Pulmonary artery endothelial cell (primary cell): Measurements from ENCODE around the gene MAT1A. TPM values are rescaled to one million over a fixed set of nuclear protein-coding genes. Genes with fewer than 3 reads are reported as not detected.

ENCODE experiments used
- DNase-seq: peaks from one replicate; pipeline ENCODE4 v3.0.0-alpha.2; 2011; ENCODE audit warnings: low read depth, low spot score
- total RNA-seq: library from RNA; depleted of rRNA; stranded (reverse); fragments of >200 nt; gene quantifications from 2 replicates; pipeline ENCODE4 v1.2.3, GENCODE V29; 2014

Gene MAT1A
- total RNA-seq, 1 donor from 2014 or later: not detected

DNA sequence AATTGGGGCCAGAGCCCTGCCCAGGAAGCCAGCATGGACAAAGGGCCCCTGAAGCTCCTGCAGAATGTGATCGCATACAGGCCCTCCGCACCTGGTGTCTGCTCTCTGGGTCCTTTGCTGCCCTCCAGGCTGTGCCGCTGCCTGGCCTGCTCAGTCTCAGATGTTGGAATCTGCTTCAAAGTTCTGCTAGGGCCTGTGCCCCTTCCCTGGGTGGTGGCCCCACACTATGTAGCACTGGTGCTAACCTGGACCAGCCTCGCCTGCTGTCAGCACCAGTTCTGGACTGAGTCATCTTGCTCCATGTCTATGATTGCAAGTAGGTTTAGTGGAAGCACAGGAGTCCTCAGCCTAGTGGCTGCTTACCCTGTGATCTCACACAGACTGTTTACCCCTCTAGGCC is 6.3 kb downstream of the MAT1A start:
- no peak for DNase-seq

DNA sequence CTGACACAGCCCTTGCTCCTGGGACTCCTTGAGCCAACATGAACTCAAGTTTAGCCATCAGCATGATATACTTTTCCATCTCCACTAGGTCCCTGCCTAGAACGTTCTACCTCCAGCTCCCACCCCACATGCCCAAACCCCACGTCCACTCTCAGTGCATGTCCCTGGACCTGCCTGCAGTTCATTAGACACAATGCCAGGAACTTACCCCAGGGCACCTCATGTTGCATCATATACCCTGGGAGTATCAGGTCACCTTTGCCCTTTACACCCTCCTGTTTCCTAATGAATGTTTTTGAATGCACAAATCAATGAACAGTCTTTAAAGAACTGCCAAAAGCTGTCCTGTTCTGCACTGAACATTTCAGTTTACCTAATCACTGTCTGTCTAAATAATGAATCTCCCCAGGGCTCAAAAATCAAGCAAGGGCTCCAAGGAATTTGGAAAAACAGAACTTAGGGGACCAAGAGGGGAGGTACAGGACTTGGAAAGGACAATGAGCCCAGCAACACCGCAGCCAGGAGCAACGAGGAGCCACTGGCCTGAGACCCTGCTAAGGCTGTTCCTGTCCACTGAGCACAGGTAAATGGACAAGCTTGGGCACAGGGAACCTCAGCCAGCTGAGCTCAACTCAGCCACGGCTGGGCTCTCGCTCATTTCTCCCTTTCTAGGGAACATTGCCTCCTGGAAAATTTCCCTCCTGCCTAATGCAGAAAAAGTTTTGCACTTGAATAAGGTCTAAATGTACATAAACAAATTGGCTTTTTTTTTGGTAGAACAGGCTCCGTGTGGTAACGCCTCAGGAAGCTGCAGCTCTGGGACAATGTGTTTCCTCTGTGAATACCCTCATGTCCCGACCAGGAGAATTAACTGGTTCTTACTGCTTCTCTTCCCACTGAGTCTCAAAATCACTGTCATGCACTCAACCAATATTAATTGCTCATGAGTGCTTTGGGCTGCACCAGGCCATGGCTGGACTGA is 7.4 kb downstream of the MAT1A start:
- DNase-seq: no peak

DNA sequence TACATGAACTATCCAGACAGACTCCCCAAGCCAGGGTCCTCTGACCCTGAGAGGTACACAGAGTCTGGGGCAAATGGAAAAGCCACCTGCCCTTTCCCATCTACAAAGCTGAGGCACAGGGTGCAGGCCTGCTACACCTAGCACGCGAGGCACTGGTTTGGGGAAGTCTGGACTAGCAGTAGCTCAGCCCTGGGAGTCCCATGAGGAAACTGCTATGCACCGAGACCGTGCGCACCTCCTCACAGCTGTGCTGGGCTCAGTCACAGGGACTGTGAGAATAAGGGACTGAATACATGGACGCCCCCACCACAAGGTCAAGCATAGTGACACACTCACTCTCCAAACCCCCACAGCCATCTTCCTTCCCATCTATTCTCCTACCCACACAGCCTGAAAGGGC is 8.2 kb downstream of the MAT1A start:
- DNase-seq: no peak

DNA sequence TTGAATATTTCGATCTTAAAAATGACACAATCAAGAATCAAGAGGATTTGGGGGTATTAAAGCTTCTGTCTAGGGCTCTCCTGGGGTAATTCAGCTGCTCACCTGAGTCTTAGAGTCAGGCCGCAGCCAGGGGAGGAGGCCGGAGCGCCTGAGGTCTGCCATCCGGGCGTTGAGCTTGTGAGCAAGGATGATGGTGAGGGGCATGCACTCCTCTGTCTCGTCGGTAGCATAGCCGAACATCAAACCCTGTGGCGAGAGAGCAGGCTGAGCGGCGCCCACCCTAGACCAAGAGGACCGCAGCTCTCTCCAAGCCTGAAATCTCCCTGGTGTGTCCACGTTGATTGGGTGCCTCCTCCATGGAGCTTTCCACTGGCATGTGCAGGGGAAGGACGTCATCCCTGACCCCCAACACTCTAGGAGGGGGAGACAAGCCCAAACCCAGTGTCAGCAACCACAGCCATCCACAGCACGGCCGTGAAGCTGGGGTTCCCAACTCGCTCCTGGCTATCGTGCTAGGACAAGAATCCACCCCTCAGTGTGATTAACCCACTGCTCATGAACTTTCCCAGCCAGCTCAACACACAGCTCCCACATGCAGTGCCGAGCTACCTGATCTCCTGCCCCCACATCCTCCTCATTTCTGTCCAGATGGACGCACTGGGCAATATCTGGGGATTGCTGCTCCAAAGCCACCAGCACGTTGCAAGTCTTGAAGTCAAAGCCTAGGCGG is 9.2 kb downstream of the MAT1A start:
- no peak for DNase-seq

DNA sequence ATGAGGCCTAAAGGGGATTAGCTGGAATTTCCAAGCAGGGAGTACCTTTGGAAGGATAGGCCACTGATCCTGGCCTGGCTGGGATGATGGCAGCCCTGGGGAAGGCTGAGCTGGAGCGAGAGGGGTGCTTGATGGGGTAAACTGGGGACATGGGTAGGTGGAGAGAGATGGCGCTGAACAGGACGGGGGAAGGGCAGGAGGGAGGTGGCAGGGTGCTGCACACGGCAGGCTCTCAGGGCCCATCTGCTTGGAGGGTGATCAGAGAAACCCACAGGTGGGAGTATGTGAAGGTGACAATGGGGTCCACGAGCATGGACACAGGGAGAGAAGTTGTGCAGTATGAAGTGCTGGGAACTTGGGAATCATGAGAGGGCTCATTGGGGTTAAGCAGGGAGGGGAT is 10.3 kb downstream of the MAT1A start:
- DNase-seq: no peak

DNA sequence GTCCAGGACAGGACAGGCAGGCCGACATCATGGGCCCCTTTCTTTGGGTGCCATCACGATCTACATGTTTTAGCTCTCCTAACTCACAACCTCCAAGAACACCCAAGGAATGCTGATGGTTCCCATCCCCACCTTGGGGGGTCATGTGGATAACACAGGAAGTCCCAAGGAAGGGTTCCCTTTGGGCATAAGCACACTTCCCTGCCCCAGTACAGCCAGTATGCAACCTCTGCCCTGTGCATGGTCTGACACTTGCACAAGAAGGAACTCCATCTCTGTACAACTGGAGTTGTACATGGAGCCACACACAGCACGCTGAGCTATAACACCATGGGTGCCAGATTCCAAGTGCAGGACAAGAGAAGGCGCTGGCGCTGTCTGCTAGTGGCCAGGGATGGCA is 11.0 kb downstream of the MAT1A start:
- no peak for DNase-seq

DNA sequence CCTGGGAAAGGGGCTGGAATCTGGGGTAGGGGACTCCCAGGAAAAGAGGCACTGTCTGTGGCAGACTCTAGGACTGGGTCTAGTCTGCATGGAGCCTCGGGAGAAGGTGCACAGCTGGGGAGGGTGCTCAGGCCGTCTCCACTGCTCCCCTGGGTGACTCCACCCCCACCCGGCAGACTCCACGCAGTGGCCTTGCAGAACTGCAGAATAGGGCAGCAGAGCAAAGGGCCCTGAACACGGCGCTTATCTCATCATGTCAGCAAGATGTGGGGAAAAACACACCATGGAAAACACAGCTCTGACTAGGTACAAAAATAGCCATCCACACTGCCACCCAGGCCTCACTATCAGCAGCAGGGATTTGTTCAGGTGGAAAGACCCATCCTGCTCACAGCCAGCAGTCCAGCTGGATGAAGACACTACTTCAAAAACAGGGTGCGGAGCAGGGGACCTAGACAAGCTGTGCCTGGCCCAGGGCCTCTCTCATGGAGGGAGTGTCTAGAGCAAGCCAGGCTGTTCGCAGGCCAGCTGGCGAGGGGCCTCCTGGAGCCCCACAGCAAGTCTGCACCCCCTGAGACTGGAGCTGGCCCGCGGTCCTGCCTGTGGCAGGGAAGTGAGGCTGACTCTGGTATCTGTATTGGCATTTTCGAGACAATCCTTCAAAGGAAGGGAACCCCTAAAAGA is 11.7 kb downstream of the MAT1A start:
- DNase-seq: no peak

DNA sequence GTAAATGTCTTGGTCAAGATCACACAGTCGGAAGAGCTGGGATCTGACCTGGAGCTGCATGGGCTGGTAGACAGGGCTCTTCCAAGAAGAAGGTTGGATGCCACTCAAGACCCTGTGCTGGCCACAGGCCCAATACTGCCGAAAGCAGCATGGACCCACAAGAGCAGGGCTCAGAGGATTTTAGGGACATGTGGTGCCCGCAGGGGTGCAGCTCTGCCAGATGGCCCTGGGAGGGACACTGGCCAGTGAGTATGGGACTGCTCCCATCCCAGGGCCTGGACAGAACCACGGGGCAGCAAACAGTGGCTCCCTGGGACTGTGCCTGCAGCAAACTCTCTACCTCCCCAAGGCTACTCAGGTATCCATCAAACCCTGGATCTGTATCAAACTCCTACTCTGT is 12.4 kb downstream of the MAT1A start:
- no peak for DNase-seq

DNA sequence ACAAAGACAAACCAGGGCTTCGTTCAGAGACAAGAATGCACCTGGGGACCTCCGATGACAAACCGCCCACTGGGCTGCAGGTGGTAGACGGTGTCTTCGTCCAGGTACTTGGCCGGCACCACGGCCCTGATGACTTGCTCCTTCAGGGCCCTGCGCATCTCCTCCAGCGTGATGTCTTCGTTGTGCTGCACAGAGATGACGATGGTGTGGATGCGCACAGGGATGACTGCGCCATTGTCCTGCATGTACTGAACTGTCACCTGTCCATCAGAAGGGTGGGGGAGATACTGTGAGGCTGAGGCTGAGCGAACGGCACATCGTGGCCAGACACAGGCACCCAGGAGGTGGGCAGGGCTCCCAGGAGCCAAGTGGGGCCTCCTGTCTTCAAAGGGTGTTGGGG is 13.1 kb downstream of the MAT1A start:
- DNase-seq: no peak

DNA sequence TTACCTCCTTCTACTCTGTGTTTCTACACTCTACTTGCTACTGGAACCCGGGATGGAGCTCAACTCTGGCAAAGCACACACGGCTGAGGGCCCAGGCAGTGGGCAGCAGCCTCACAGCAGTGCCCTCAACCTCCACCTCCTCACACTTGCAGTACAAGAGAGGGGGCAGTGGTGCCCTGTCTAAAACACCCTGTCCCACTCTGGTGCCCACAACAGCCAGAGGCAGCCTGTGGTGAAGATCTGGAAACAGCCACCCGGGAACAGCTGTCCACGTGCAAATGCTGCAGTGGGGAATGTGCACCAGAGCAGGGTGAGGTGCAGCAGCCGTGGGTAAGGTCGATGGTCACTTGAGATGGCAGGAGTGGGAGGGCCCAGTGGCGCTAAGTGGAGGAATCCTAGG is 13.7 kb downstream of the MAT1A start:
- no peak for DNase-seq

DNA sequence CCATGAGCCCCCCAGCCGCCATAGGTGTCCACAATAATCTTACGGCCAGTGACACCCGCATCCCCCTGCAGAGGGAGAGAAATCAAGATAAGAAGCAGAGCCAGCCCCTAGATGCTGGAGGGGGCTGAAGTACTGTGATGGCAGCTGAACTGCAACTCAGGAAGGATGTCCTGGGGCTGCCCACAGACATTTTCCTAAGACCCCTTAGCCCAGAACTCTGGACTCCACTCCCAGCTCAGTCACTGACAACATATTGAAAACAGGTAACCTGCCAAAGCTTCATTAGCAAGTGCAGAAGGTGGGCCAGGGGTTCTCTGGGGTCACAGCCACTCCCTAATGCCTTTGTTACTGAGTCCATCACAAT is 14.3 kb downstream of the MAT1A start:
- no peak for DNase-seq

DNA sequence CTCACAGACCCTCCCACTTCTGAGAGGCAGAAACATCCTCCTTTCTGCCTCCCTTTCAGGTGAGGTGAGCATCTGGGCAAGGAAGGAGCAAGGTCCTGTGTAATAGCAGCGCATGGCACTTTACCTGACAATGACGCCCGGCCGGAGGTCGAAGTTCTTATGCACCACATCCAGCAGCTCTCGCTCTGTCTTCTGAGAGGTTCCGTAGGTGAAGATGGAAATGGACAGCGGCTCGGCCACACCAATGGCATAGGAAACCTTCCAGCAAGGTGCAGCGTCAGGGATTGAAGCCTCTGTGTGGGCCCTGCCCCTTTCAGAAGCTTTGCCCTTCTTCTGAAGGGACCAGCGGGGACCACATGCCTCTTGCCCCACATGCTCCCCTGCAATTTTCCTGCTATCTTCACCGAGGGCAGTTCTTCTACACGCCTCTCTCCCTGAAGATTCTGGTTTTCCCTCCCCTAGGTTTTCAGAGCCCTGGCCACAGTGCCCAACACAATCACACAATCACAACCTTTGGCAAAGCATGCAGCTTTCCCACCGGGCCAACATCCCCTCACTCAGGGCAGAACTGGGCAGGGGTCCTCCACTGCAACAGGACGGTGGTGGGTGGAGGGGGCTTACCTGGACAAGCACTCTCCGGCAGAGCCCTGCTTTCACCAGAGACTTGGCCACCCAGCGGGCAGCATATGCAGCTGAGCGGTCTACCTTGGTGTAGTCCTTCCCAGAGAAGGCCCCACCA is 14.9 kb downstream of the MAT1A start:
- no peak for DNase-seq

DNA sequence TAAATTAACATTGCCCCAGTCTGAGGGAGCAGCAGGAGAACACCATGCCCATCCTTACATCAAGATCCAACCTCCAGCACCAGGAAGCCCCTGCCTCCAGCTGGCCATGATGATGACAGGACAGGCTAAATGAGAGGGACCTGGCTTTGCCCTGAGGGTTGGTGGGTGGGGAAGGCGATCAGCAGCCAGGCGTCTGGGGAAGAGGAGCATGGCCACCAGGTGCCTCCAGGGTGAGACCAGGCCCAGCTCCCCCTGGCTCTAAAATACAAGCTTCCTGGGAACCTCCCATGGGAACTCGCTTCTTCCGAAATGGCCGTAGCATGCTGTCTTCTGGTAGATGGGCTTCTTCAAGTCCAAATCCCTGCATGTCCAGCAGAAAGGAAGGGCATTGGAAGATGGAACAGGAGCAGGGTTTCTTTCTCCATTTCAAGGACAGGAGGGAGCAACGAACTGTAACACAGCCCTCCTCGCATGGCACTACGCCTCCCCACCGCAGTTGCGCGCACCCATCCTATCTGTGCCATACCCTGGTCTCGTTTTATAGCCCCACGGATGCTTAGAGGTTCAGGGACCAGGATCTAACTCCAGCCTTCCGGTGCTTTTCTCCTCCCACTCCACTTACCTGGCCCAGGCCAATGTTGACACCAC is 15.8 kb downstream of the MAT1A start:
- no peak for DNase-seq

DNA sequence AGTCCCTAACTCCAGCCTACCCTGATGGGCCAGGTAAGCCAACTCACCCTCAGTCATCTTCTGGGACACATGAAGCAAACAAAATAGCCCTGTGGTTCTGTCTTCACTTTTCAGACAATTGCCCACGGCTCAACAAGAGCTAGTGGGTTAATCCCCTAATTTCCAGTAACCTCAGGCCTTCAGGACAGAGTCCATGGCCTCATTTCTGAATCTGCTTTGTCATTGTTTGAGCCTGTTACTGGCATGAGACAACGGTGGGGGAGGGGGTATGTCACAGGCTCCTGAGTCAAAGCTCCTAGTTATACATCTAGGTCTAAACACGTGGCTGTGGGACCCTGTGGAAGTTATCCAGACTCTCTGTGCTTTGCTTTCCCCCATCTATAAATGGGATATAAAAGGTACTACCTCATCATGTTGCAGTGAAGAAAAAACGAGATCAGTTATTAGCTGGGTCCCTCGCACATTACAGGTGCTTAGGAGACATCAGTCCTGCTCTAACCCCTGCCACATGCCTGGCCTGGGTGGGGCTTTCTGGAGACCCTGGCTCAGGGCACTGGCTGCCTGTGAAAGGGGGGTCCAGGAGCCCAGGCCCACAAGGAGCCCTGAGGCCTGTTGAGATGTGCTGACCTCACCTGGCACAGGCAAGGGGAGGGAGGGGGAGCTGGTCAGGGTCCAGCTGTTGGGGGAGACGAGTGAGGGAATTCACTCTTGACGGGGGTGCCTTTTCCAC is 16.5 kb downstream of the MAT1A start:
- DNase-seq: no peak

DNA sequence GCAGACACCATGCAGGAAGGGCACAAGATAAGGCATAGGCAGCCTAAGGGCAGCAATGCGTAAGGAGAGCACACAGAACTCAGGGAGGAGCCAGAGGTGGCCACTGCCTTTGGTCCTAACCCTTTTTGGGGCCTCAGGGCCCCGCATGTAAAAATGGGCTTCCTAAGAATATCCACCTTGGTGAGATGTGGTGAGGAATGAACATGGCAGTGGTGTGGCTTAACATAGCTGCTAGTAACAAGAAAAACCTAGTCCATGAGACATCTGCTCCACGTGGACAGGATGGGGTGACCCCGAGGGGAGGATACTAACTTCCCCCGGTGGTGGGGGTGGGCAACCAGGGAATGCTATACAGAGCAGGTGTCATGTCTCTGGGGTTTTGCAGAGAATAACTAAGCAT is 18.0 kb downstream of the MAT1A start:
- no peak for DNase-seq

DNA sequence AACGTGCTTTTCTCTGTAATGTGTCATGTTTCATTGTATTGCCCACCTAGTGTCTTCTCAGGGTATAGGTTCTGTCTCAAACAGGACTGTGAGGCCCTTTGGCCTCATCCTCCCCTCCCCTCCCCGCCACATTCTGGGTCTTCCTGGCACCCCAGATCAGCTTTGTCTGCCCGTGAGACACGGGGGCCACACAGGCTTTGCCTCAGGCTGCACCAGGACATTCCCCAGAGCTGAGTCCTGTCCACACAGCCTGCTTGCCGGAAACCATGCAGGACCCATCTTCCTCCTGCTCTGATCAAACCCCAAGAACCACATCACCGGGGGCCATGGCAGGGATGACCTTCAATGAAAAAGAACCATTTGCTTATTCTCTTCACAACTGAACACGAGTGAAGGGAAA is 18.6 kb downstream of the MAT1A start:
- no peak for DNase-seq

DNA sequence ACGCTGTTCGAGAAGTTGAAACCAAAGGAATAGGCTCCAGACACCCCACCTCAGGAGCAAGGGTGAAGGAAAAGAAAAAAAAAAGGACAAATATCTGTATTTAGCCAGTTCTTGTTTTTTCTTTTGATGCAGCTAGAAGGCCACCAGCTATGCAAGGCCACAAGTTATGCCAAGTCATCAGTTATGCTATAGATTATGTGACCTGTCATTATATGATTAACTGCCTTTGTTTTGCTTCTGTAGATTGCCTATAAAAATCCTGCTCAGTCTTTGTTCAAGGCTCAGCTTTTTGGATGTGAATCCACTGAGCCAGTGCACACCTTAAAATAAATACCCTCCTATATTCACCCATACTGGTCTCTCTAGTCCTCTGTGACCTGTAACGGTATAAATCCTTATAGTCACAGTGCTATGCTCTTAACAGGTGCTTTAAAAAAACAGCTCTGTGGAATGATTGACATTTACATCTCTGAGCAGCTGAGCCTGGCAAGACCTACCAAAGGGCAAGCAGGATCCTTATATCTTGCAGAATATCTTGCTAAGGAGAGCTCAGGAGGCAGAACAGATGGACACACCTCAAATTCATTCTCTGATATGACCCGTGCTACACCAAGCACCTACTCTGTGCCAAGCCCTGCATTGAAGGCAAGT is 20.4 kb downstream of the MAT1A start:
- no peak for DNase-seq

DNA sequence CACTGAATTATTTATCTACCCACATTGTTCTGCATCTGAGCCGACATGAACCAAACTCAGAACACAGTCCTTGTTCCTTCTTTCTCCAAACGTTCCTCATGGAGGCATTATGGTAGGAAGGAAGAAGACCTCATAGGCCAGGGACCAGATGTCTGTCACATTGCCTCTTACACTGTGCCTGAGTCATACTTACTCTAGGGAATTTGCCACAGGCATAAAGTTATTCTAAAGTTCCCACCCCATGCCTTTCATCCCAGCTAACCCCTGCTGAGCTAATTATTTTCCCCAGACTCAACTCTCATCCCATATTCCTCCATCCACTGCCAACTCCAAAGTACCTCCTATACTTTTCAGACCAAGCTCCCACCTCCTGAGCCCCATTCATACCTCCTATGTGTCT is 21.2 kb downstream of the MAT1A start:
- no peak for DNase-seq

DNA sequence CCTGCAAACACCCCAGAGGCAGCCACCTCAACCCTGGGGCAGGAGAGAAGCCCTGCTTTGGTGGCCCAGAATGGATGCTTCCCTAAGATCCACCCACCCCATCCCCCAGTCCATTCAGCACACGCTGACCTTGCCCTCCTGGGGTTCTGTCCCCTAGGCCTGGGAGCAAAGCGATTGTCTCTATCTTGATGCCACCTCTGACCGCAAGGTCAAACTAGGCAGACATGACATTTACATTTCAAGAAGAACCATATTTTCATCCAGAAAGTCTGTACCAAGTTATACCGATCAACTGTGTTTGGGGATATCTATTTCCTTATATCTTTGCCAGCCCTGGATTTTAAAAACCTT is 23.0 kb downstream of the MAT1A start:
- DNase-seq: no peak
